NCI-H1048 (cell line): Measurements from ENCODE around the gene FAM13B.
"Not testable (repeated sequence)": the region's sequence is repeated elsewhere in the genome, so short reads cannot be mapped to it uniquely, and the experiment has no call there.

Experiments used
- DNase-seq: peaks from one replicate; lab custom pipeline; 2025; lab: John Stamatoyannopoulos, UW

FAM13B gene

GRCh38 chr5:138032572-138033385 is at the start of gene FAM13B:
FAM13B (minus strand) TSS chr5:138033079; CDS start chr5:138019111, 13,968 bp downstream.
- peak; percentile 32 for DNase-seq

DNA sequence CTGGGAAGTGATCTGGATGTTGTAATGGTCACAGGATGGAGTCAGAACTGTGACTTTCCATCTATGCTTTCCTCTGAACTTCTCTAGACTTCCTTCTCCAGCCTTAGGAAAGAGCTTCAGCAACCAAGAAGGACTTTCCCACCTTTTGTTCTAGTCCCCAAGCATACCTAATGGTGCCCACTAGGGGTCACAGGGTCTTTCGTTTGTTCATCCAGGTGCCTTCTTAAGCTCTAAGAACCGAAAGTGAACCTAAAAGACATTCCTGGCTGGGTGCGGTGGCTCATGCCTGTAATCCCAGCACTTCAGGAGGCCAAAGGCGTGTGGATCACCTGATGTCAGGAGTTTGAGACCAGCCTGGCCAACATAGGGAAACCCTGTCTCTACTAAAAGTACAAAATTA is 49.2 kb upstream of the FAM13B start:
- no peak for DNase-seq

DNA sequence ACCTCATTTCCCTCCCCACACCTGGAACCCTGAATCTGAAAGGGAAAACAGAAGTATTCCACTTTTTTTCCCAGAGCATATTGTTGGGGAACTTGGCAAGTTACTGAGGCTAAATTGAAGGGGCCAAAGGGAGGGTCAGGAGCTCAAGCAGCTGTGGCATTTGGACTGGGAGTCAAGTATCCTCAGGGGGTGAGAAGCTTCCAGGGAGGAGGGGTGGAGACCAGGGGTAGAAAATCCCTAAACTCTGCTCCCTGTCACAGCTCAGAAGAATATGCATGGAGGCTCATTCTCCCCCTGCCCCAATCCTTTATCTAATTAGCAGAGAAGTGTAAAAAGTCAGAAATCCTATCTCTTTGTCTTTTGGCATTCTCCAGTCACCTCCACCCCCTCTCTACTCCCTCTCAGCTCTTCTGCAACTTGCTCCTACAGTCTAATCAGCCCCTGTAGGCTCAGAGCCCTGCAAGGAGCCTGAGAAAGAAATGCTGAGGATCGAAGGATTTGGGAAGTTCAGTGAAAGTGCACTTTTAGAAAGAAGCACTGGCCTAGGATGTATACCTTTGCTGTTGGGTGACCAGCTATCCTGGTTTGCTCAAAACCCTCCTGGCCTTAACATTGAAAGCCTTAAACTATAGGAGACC is 45.2 kb upstream of the FAM13B start:
- no peak for DNase-seq

DNA sequence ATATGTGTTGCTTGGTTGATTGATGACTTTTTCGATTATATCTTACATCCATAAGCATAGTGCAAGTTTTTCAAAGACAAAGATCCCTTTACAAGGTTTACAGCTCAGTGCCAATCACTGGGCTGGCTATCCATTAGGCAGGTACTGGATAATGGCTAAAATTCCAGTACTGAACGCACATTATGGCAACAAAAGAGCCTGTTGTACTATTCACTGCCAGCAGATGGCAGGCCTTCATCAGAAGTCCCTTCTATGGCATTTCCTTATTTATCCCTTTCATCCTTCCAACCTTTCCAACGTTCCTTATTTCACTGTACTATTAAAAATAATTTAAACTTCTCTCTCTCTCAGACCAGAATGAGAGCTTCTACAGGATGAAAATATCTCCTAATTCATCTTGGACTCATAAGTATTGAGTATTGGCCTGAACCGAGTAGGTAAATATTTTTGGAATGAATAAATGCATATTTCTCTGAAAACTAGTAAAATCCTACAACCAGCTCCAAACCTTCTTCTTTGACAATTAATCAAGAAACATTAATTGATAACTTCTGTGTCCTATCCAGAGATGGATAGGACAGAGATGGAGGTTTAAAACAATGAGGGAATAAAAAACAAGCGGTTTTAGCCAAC is 44.3 kb upstream of the FAM13B start:
- peak; percentile 8 for DNase-seq

- not testable (repeated sequence) for DNase-seq
Measured at GRCh38 chr5:138070026-138070425, 37.1 kb upstream of the FAM13B start.

DNA sequence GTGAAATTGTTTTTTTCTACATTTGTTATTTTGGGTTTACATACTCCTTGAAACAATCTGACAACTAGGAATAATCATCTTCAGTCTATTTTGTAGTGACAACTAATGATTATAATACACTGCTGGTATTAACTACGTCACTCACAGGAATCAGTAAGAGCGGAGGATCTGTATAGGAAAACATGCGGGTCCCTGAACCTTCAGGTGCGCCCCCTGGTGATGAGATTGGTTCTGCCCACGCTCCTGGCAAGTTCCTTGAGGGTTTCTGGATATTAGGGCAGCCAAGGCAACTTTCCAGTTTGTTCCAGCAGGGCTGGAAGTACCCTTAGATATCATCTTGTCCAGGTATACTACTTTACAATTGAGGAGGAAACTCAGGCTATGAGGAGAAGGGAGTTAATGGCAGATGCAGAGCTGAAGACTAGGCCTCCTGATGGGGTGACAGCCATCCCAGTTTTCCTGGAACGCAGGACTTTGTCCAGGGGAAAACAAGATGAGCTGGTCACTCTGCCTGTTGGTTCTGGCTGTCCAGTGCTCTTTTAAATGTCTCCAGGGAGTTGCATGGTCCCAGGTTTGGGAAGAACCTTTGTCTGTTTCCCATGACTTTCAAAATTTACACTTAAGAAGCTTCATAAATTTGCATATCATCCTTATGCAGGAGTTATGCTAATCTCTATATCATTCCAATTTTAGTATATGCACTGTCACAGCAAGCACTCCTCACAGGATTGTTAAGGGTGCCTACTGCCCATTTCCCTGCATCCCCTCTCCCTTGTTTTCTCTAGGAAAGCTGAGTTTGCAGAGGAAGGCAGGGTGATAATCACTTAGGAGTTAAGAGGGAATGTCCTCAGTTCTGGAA is 36.1 kb upstream of the FAM13B start:
- peak; percentile 25 for DNase-seq

- DNase-seq = no peak
Measured at GRCh38 chr5:138067945-138068344, 35.1 kb upstream of the FAM13B start.

DNA sequence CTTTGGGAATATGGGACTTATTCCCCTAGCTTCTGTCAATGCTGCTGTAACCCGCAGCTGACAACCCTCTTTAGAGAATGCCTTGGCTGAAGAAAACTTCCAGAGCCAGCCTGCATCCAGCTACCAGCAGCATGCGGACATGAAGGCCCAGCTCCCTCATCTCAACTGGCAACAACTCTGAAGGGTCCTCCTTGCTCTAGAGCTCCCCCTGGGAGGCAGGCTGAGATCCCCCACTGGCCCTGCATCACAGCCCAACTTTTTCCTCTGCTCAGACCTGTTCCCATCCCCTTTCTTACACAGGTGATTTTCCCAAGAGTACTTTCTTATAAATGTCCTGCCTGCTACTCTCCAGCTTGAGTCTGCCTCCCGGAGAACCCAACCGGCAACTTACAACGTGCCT is 32.2 kb upstream of the FAM13B start:
- DNase-seq = no peak

DNA sequence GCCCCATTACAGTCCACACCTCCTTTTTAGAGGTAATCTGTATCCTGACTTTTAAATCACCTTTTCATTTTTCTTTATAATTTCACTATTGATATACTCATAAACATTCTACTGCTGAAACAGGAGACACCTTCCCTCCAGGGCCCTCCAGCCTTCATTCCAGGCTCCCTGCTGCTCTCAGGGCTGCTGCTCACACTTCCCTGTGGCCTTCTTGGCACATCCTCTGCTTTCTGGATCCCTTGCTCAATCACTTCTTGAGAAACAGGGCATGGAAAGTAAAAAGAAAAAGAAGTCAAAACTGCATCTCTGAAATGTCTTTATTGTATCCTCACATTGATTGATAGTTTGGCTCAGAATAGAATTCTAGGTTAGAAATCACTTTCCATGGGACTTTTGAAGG is 31.6 kb upstream of the FAM13B start:
- no peak for DNase-seq

- no peak for DNase-seq
Measured at GRCh38 chr5:138054847-138055558, 22.1 kb upstream of the FAM13B start.

DNA sequence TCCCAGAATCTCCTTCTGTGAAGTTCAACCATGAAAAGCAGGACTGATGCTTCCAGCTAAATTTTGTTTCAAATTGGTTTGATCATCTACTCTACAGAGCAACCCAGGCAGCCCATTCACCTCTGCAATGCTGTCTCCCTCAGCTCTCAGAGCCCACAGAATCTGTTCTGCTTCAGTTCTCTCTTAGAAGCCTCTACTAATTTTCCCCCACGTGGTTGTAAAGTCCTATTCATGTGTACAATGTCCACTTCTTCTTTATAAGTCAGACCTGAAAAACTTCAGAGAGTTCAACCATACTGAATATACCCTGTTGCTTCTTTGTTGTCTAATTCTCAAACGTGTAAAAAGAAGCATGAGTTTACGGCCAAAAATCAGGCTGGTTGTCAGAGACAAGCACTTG is 21.3 kb upstream of the FAM13B start:
- DNase-seq = no peak

DNA sequence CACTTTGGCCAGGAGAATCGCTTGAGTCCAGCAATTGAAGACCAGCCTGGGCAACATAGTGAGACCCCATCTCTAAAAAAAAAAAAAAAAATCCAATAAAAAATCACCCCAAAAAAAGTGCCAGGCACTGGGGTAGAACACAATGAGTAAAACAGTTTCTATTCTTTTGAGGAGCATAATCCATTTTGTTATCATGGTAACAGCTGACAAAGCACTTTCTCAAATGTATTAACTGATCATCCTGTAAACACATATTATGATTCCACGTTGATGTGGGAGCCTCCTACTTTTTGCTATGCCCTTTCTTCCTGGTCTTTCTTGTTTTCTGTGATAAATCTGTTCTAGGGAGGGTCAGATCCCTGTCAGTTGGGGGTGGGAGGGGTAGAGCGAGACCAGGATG is 20.7 kb upstream of the FAM13B start:
- DNase-seq = no peak

DNA sequence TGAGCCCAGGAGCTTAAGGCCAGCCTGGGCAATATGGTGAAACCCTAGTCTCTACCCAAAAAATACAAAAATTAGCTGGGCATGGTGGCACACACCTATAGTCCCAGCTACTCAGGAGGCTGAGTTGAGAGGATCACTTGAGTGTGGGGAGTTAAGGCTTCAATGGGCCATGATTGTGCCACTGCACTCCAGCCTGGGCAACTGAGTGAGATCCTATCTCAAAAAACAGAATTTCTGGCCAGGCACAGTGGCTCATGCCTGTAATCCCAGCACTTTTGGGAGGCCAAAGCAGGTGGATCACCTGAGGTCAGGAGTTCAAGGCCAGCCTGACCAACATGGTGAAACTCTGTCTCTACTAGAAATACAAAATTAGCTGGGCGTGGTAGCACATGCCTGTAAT is 19.8 kb upstream of the FAM13B start:
- DNase-seq = not testable (repeated sequence)

DNA sequence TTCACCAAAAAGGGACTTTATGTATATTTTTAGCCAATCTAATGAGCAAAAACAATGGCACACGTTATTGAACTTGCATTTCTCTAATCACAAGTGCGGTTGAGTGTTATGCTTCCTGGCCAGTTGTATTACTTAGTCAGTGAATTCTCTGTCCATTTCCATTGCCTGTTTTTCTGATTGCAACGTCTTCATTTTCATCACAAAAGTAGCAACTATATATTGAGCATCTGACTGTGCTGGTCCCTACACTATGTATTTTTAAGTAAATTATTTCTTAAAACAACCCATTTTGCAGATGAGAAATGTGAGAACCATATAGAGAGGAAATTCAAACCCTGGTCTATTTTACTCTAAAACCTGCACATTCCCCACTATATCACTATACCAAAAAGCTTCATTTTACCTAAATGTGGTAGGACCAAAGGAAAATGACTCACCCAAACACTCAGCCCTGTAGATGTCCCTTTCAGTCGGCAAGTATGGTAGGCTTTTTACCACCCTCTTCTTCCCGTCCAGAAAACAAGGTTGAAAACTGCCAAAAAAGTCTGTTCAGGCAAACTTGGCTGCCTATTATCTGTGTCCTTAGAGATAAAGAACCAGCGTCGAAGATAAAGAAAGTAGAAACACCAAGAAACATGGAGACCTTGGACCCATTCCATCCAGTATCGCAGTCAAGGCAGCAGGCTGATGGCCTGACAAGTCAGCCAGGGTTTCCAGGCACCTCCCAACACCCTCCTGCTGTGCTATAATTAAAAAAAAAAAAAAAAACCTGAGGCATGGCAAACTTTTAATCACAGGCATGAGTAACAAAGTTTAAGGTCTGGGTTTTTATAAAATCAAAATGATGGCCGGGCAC is 18.8 kb upstream of the FAM13B start:
- DNase-seq = no peak

- not testable (repeated sequence) for DNase-seq
Measured at GRCh38 chr5:138045283-138045682, 12.4 kb upstream of the FAM13B start.

DNA sequence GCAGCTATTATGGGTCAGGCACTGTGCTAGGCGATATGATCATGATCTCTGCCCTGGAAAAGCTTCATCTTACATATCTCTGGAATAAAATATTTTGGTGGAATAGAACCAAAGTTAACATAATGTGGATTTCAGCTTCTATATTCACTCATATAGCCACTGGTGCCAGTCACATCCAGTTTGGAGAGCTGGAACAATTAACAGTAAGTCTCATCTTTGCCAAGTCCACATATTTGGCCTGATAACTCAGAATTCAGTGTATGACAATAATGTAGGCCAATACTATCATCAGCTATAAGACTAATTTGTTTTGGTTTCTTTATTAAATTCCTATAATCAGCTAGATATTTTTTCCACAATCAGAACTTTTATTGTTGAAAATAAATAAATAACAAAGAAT is 5.9 kb upstream of the FAM13B start:
- no peak for DNase-seq

DNA sequence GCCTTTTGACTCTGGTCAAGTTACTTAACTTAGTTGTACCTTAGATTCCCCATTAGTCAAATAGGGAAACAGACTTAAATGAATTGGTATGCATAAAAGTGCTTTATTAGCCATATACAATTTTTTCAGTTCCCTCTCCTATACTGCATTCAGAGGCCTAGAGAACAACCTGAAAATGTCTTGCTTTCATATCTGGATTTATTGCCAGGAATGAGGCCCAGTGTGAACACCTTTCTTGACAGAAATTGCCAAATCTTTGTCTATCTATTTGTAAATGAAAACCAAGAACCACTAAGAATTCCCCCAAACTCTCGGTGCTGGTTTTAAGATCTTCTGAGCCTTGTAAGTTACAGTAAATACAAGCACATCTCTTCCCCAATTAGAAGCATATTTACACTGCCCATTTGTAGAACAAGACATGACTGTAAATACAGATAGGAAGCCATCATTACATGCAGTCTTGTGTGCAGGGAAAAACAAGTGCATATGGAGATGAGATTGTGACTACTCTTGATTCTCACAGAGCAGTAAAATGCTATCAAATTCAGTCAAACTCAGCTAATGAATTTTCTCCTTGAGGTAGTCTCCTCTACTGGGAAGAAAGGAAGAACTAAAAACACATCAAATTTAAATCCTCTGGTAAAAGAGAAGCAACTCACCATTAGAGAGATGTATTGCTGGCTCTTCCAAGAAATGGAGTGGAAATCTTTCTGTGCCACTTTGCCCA is 5.2 kb upstream of the FAM13B start:
- DNase-seq = no peak

DNA sequence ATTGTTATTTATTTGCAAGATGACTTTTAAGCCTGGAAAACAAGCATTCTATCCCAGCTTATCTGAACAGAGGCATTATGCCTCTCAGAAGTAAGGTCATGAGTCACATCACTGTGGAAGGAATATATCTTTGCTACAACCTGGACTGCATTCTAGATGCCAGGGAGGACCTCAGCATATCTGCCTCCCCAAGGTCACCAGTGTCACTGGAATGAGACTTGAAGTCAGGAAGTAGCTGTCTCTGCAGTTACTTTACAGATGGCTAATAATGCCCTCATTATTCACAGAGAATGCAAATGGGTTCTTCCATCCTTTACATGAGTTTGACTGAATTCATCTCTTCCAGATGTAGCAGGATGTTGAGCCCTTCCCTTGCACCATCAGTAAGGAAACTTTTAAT is 4.4 kb upstream of the FAM13B start:
- DNase-seq = no peak

- peak; percentile 73 for DNase-seq
Measured at GRCh38 chr5:138035605-138036537, 3.0 kb upstream of the FAM13B start.
